Natural killer cell treated with Interleukin-12 subunit alpha and Interleukin-12 subunit beta and Interleukin-15 and Interleukin-18, amount 100 ng/mL, for 72 hours (primary cell): ENCODE data around the gene IQCH. TPM values are rescaled to one million over a fixed set of nuclear protein-coding genes. Genes with fewer than 3 reads are reported as not detected.
A peak's percentile ranks its signal among the peaks of the same experiment; 100 is the strongest.

ENCODE experiments used
- ATAC-seq, 2 donors: fragments of 150-1000 bp; cut with Tn5 transposase in 1 of 2; sonication (Bioruptor Pico), chemical (Tn5 transposase) in 1 of 2; 2 replicates each; pipeline ENCODE4 v1.10.0; 2021
- DNase-seq: peaks from one replicate; pipeline ENCODE4 v3.0.0; 2022; ENCODE audit warnings: low spot score
- H3K27ac Mint-ChIP-seq, 2 donors: 1 replicate in 1 of 2; 2 replicates in 1 of 2; pipeline ENCODE4 v1.8.0; 2022; ENCODE audit warnings: mixed read lengths in 2 of 2, mild to moderate bottlenecking in 1 of 2, moderate library complexity in 1 of 2
- H3K27me3 Mint-ChIP-seq, 2 donors: 1 replicate in 1 of 2; 2 replicates in 1 of 2; pipeline ENCODE4 v1.8.0; 2022; ENCODE audit warnings: mixed read lengths in 2 of 2
- H3K36me3 Mint-ChIP-seq: one replicate; pipeline ENCODE4 v1.8.0; 2022; ENCODE audit warnings: mixed read lengths
- H3K4me1 Mint-ChIP-seq, 2 donors: 1 replicate in 1 of 2; 2 replicates in 1 of 2; pipeline ENCODE4 v1.8.0; 2022; ENCODE audit warnings: low read depth in 2 of 2, mixed read lengths in 2 of 2, mild to moderate bottlenecking in 1 of 2
- H3K4me3 Mint-ChIP-seq: one replicate; pipeline ENCODE4 v1.8.0; 2022; ENCODE audit warnings: mixed read lengths
- H3K9me3 Mint-ChIP-seq: 2 replicates; pipeline ENCODE4 v1.8.0; 2022; ENCODE audit warnings: mixed read lengths
- total RNA-seq, 2 donors: library from RNA; stranded (reverse); gene quantifications; one replicate each; pipeline ENCODE4 v1.2.3, GENCODE V29; 2022

IQCH gene
- total RNA-seq, 2 donors from 2014 or later: 0.10 to 2.7 TPM

DNA sequence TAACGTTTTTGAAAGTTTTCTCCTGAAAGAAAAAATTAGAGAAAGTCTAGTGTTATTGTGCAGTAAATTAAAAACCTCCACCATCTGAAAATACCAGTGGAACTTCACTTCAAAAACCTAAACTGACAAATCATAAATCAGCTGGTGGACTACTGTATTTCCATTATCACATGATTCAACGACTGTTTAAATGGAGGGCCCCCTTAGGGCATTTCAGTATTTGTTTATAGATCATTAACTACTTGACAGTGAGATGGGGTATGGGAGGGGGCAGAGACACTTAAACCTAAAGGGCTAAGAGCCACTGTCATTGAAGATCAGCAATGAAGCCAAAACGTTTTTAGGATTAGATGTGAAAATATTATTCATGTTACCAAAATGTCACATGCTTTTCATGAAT lies 257.6 kb downstream of the IQCH start:
- Mint-ChIP-seq H3K36me3 (no peaks in the 10 kb centered on the region), H3K4me3 (no peak overlapping the region), H3K4me1 (peaks cover 0 to 5% of the 10 kb centered on the region in 2 donors), H3K27me3 (no peaks in the 10 kb centered on the region), H3K9me3 (no peaks in the 10 kb centered on the region), H3K27ac (peak overlapping the region in 1 of 2 donors; percentile 6)
- DNase-seq (no peak), ATAC-seq (no peak)

- Mint-ChIP-seq H3K27ac (no peak overlapping the region), H3K4me1 (peaks cover 0 to 5% of the 10 kb centered on the region in 2 donors), H3K4me3 (no peak overlapping the region), H3K36me3 (no peaks in the 10 kb centered on the region), H3K9me3 (no peaks in the 10 kb centered on the region), H3K27me3 (no peaks in the 10 kb centered on the region)
- ATAC-seq: no peak
- no peak for DNase-seq
These were observed 258.5 kb downstream of the IQCH start for GRCh38 chr15:67512933-67513714.

DNA sequence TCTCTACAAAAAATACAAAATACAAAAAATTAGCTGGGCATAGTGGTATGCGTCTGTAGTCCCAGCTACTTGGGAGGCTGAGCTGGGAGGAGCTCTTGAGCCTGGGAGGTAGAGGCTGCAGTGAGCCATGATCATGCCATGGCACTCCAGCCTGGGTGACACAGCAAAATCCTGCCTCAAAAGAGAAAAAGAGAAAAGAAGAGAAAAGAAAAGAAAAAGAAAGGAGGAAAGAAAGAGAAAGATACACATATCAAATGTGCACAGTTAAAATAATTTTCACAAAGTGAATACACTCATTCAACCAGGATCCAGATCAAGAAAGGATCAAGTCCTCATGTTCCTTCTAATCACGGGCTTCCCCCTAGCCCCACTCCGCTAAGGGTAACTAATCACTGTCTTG lies 260.5 kb downstream of the IQCH start:
- DNase-seq (no peak), ATAC-seq (no peak)
- no peaks in the 10 kb centered on the region for H3K36me3 Mint-ChIP-seq
- H3K9me3 Mint-ChIP-seq: no peaks in the 10 kb centered on the region
- H3K4me1 Mint-ChIP-seq: peaks cover 0 to 5% of the 10 kb centered on the region in 2 donors
- no peak overlapping the region for H3K27ac Mint-ChIP-seq
- no peak overlapping the region for H3K4me3 Mint-ChIP-seq
- H3K27me3 Mint-ChIP-seq: no peaks in the 10 kb centered on the region

- peaks cover 0 to 5% of the 10 kb centered on the region in 2 donors for H3K4me1 Mint-ChIP-seq
- no peak overlapping the region for H3K27ac Mint-ChIP-seq
- no peak overlapping the region for H3K4me3 Mint-ChIP-seq
- DNase-seq (no peak), ATAC-seq (no peak)
- no peaks in the 10 kb centered on the region for H3K27me3 Mint-ChIP-seq
- H3K36me3 Mint-ChIP-seq: no peaks in the 10 kb centered on the region
- H3K9me3 Mint-ChIP-seq: no peaks in the 10 kb centered on the region
These were observed 261.0 kb downstream of the IQCH start for GRCh38 chr15:67515557-67515956.

DNA sequence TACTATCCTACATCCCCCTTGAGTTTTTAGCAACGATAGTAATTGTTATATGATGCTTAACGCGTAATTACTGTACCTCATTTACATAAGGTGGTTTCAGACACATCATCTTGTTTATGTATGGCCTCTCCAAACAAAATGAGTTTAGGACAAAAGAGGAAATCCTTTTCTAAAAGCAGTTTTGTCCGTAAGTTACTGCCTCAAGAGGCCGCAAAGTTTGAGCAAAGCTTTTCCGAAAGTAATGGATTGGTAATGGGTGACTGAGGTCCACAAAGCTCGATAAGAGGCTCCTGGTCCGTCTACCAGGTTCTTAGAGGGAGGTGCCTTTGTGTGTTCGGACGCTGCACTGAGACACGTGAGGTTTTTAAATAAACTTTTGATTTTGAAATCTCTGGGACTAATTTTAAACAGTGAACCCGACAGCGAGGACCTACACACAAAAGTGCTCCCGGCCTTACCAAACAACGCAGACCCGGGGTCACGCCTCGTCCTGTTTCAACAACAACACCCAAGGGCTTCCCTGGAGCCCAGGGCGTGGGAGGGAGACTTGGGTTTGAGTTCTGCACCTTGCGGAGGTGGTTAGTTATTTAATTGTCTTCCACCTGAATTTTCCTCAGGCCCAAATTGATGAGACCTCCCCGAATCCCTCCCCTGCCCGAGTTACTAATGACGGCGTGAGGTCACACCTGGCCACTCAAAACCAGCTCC lies 265.9 kb downstream of the IQCH start:
- peak overlapping the region; percentile 94 for H3K4me3 Mint-ChIP-seq
- peak in 1 of 2 donors; percentile 4 for ATAC-seq
- no peak for DNase-seq
- H3K36me3 Mint-ChIP-seq: no peaks in the 10 kb centered on the region
- H3K27me3 Mint-ChIP-seq: no peaks in the 10 kb centered on the region
- peak overlapping the region; percentile 43 to 90 for H3K27ac Mint-ChIP-seq
- peaks cover 17 to 22% of the 10 kb centered on the region in 2 donors for H3K4me1 Mint-ChIP-seq
- no peaks in the 10 kb centered on the region for H3K9me3 Mint-ChIP-seq

GRCh38 chr15:67521029-67521782 lies 266.6 kb downstream of the IQCH start, which contains the start of gene C15orf61:
Gene C15orf61, plus strand, starts transcription at chr15:67521131. Its CDS starts 118 bp downstream, at chr15:67521249.
- Mint-ChIP-seq H3K9me3 (no peaks in the 10 kb centered on the region), H3K27me3 (no peaks in the 10 kb centered on the region), H3K27ac (peak within 1 kb of the TSS; percentile 87 to 90), H3K4me3 (peak within 1 kb of the TSS; percentile 94), H3K4me1 (peaks cover 17 to 22% of the 10 kb centered on the region in 2 donors), H3K36me3 (no peaks in the 10 kb centered on the region)
- ATAC-seq: peak; percentile 91
- peak; percentile 90 for DNase-seq

- H3K36me3 Mint-ChIP-seq: no peaks in the 10 kb centered on the region
- H3K27me3 Mint-ChIP-seq: no peaks in the 10 kb centered on the region
- H3K4me3 Mint-ChIP-seq: peak overlapping the region; percentile 94
- H3K27ac Mint-ChIP-seq: peak overlapping the region; percentile 87 to 90
- peaks cover 17 to 22% of the 10 kb centered on the region in 2 donors for H3K4me1 Mint-ChIP-seq
- DNase-seq (no peak), ATAC-seq (peak in 1 of 2 donors; percentile 46)
- H3K9me3 Mint-ChIP-seq: no peaks in the 10 kb centered on the region
These were observed 267.4 kb downstream of the IQCH start for GRCh38 chr15:67521783-67522568.

DNA sequence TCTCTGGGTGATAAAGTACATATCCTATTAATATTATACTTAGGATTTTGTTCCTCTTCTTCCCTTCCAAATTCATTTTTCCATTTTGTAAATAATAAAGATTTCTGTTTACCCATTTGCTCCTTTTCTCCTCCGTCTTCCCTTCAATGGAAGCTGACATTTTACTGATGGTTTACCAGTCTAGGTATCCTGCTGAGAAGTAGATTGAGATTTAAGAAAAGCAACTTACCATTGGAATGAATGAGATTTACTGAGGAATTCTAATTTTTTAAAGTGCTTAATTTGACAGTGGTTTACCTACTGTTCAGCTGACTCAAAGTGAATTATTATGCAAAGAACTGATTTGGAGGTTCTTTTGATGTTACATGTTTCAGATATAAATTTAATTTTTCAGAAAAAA lies 268.7 kb downstream of the IQCH start:
- H3K27me3 Mint-ChIP-seq: no peaks in the 10 kb centered on the region
- ATAC-seq: no peak
- H3K4me3 Mint-ChIP-seq: peak overlapping the region; percentile 94
- H3K27ac Mint-ChIP-seq: peak overlapping the region in 1 of 2 donors; percentile 87
- H3K4me1 Mint-ChIP-seq: peaks cover 17 to 22% of the 10 kb centered on the region in 2 donors
- no peak for DNase-seq
- H3K9me3 Mint-ChIP-seq: no peaks in the 10 kb centered on the region
- H3K36me3 Mint-ChIP-seq: no peaks in the 10 kb centered on the region

DNA sequence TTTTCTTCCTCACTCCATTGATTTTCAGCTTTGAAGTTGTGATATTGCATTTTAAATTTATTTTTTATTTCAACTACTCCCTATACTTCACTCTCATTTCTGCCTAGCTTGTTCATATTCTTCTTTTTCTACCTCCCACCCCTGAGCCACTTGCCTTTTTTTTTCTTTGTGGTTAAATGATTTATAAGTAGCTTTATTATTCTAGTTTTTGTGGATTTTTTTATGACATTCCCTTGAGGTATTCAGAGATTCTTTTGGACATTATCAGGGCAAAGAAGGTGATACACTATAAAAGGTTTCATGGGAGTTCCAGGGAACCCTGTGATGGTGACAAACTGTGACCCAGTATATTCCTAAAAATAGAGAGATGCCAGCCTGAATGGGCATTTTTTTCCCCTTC lies 269.6 kb downstream of the IQCH start:
- H3K27me3 Mint-ChIP-seq: no peaks in the 10 kb centered on the region

DNA sequence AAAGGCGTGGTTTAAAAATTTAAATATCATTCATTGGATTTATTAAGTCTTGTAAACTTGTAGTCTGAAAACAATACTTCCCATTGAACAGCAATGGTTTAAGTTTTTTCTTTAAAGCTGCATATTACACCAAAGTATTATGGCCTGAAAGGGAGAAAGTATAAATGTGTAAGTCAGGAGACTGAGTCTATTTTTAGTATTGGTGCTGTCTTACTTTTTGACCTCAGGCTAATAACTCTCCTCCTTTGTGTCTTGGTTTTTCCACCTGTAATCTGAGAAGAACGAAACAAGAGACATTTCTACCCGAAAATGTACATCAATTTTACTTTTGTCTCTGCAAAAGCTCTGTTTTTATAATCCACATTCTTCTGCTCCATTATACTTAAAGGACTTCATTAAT lies 273.9 kb downstream of the IQCH start:
- Mint-ChIP-seq H3K36me3 (no peaks in the 10 kb centered on the region), H3K9me3 (no peaks in the 10 kb centered on the region), H3K4me3 (no peak overlapping the region), H3K27ac (no peak overlapping the region), H3K4me1 (peaks cover 3 to 5% of the 10 kb centered on the region in 2 donors), H3K27me3 (no peaks in the 10 kb centered on the region)
- DNase-seq (no peak), ATAC-seq (no peak)

More for the DNA sequence above, 269.6 kb downstream of the IQCH start:
- Mint-ChIP-seq H3K4me1 (peaks cover 17 to 22% of the 10 kb centered on the region in 2 donors), H3K27ac (no peak overlapping the region), H3K36me3 (no peaks in the 10 kb centered on the region), H3K4me3 (no peak overlapping the region), H3K9me3 (no peaks in the 10 kb centered on the region)
- no peak for ATAC-seq
- DNase-seq: no peak

GRCh38 chr15:67531379-67531914 lies 276.9 kb downstream of the IQCH start:
- no peaks in the 10 kb centered on the region for H3K27me3 Mint-ChIP-seq
- H3K36me3 Mint-ChIP-seq: no peaks in the 10 kb centered on the region
- ATAC-seq (no peak), DNase-seq (no peak)
- H3K4me1 Mint-ChIP-seq: no peaks in the 10 kb centered on the region
- H3K4me3 Mint-ChIP-seq: no peak overlapping the region
- no peaks in the 10 kb centered on the region for H3K9me3 Mint-ChIP-seq
- no peak overlapping the region for H3K27ac Mint-ChIP-seq

DNA sequence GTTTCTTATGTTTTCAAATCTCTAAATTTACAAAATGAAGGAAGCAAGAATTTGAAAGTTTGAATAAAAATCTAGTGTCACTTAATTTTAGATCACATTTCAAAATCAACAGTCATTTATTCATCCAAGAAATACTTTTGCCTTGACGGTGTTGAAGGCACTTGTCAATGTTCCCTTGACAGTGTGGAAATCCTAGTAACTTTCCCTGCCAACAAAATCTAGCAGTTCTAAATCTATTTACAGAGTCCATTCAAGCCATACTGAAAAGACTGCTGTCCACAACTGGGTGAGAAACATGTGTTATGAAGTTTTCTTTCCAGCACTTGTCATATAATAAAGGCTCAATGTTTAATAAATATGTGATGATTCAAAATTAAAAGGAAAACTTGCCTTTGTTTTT lies 279.3 kb downstream of the IQCH start:
- Mint-ChIP-seq H3K4me1 (peaks cover 1 to 10% of the 10 kb centered on the region in 2 donors), H3K9me3 (no peaks in the 10 kb centered on the region), H3K36me3 (no peaks in the 10 kb centered on the region), H3K27ac (no peak overlapping the region), H3K4me3 (no peak overlapping the region), H3K27me3 (no peaks in the 10 kb centered on the region)
- ATAC-seq (no peak), DNase-seq (no peak)

DNA sequence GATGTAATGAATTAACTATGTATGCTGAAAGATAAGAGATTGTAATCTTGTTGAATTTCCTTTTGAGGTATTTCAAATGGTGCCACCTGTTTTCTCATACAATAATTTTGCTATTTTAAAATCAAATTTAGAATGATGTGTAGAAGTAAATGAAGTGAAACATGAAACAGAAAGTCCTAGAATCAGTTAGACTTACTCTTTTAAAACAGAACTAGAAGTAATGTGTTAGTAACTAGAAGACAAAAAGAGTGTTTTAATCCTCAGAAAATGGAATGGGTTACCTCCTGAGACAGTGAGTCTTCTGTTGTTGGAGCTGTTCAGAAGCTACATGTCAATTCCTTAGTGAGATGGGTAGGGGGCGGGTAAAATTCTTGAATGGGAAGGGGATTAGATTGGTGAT lies 279.8 kb downstream of the IQCH start:
- Mint-ChIP-seq H3K4me3 (no peak overlapping the region), H3K9me3 (no peaks in the 10 kb centered on the region), H3K36me3 (no peaks in the 10 kb centered on the region)

More for the DNA sequence above, 279.8 kb downstream of the IQCH start:
- Mint-ChIP-seq H3K27ac (no peak overlapping the region), H3K4me1 (peaks cover 6 to 15% of the 10 kb centered on the region in 2 donors), H3K27me3 (no peaks in the 10 kb centered on the region)
- DNase-seq (no peak), ATAC-seq (no peak)
